GM19193 (cell line): ENCODE data around the gene OCSTAMP.

Source experiments
- POLR2A ChIP-seq: IDR thresholded peaks from 4 replicates; pipeline ENCODE4 v1.6.1; 2011; ENCODE audit not compliant: insufficient read depth, insufficient read length; ENCODE audit errors: extremely low read depth

OCSTAMP gene

DNA sequence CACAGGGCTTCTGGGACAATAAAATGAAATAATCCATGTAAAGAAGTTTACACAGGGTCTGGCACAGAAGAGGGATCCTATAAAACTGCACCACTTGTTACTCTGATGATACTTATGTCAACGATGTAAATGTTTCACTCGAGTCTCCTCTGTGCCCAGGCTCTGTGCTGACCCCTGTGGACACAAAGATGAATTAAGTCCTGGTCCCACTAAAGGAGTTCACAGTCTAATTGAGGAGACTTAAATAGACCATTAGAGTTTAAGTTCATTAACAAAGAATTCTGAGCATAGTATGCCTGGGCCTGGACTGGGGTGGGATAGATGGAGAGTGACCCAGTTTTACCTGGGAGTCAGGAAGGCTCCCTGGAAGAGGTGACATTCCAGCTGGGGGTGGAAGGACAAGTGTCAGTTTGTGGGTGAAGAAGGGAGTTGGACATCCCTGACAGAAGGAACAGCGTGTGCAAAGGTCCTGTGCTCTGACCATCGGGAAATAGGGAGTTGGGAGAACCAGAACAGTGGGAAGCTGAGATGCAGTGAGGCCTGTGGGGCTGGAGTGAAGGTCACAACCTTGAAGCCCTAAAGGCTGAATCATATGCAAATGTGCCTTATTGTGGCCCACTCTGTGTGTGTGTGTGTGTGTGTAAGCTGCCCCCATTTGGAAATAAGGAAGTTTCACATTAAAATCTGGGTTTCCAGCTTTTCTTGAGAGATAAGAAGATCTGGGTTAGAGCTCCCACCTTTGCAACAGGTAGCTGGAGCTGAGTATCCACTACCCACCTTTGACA, 1.1 kb downstream of the OCSTAMP start:
- no peak for TF ChIP-seq POLR2A

DNA sequence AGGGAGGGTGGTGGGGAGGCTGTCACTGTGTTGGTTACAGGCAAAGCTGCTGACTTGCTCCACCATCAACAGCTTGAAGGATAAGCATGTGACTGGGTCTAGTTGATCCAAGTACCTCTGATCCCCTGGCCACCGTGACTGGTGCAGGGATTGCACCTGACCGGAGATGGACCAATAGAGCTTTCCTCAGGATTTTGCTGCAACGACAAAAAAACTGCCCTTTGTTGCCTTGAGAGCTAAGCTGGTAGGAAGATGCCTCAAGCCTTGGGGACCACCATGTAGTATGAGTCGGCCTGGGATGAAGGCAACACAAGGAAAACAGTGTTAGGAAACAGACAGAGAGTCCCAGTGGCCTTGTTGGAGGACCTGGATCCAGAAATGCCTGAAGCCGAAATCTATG, 1.8 kb downstream of the OCSTAMP start:
- TF ChIP-seq POLR2A, result no peak

- no peak for TF ChIP-seq POLR2A
These were observed 2.5 kb downstream of the OCSTAMP start for GRCh38 chr20:46547995-46548394.

- TF ChIP-seq POLR2A, result no peak
These were observed 3.5 kb downstream of the OCSTAMP start for GRCh38 chr20:46546936-46547335.

DNA sequence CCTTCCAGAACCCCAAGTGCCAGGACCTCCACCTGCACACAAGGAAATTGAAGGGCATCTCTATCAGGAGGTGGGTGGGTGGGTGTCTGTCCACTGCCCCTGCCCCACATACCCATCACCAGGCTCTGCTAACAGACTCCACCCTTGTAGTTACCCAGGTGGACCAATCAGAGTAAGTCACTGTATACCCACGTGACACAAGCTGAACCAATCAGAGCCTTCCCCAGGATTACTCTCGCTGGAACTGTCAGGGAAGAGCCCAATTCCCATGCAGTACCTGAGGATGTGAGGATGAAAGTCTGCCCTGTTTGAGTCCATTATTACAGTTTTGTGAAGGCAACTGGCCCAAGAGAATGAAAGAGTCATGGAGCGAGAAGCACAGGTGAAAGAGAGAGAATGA, 4.2 kb downstream of the OCSTAMP start:
- no peak for TF ChIP-seq POLR2A

- TF ChIP-seq POLR2A, result no peak
These were observed 4.7 kb downstream of the OCSTAMP start for GRCh38 chr20:46545827-46546138.

- no peak for TF ChIP-seq POLR2A
These were observed 5.2 kb downstream of the OCSTAMP start for GRCh38 chr20:46545077-46545826.

- TF ChIP-seq POLR2A, result no peak
These were observed 5.9 kb downstream of the OCSTAMP start for GRCh38 chr20:46544576-46544975.

- TF ChIP-seq POLR2A, result no peak
These were observed 6.5 kb downstream of the OCSTAMP start for GRCh38 chr20:46543959-46544358.

GRCh38 chr20:46543033-46543432, 7.4 kb downstream of the OCSTAMP start:
- no peak for TF ChIP-seq POLR2A

DNA sequence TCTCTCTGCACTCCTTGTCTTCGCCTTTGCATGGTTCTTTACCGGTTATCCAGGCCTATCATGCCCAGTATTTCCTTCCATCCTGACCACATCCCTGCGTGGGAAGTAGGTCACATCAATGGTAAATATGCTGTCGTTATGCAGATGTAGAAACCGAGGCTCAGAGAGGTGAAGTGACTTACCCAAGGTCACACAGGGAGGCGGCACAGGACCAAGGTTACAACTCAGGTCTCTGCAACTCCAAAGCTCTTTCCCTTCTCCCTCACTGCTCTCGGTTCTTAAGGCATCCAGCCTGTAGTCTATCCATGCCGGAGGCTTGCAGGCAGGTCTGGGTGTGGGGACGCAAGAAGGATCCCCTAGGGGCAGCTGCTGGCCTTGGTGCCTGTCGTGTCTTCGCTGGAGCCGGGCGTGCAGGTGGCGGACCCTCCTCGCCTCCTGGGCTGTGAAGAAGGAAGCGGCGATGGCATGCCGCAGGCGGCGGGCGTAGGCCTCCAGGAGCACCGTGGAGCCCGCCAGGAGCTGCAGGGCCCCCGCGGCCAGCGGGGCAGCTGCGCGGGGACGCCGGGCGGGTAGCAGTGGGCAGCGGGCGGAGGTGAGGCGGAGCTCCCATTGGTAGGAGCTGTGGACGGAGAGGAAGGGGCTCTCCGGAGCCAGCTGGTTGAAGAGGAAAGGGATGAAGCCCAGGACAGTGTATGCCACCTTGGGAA, 9.1 kb downstream of the OCSTAMP start:
- no peak for TF ChIP-seq POLR2A

GRCh38 chr20:46539113-46539512, 11.3 kb downstream of the OCSTAMP start:
- no peak for TF ChIP-seq POLR2A

GRCh38 chr20:46530640-46531039, 19.8 kb downstream of the OCSTAMP start:
- no peak for TF ChIP-seq POLR2A

- TF ChIP-seq POLR2A, result no peak
These were observed 26.6 kb downstream of the OCSTAMP start for GRCh38 chr20:46523696-46524328.

GRCh38 chr20:46523108-46523507, 27.3 kb downstream of the OCSTAMP start:
- TF ChIP-seq POLR2A, result no peak
